ENCODE data around the gene USF3. TPM values are rescaled to one million over a fixed set of nuclear protein-coding genes. Genes with fewer than 3 reads are reported as not detected.
"Not testable (repeated sequence)": the region's sequence is repeated elsewhere in the genome, so short reads cannot be mapped to it uniquely, and the experiment has no call there.

The USF3 gene
- total and polyA plus RNA-seq, 2 of the 4 experiments (the other 2 are of a cell fraction) = 3.0 to 5.2 TPM

DNA sequence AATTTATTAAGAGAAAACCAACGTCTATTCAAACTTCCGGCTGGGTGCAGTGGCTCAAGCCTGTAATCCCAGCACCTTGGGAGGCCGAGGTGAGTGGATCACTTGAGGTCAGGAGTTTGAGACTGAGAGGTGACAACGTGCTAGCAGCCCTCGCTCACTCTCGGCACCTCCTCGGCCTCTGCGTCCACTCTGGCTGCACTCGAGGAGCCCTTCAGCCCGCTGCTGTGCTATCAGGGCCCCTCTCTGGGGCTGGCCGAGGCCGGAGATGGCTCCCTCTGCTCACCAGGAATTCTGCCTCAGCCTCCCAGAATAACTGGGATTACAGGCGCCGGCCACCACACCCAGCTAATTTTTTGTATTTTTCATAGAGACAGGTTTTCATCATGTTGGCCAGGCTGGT, 58.7 kb downstream of the USF3 start:
- H3K56ac ChIP-seq (ENCODE audit: extremely low read depth, insufficient read depth, low read length) = no peak overlapping the region
- no peak overlapping the region for H3K9ac ChIP-seq (ENCODE audit: low read depth, low read length)
- H4K8ac ChIP-seq (ENCODE audit: low read depth in 2 of 2, low read length in 2 of 2) = no peak overlapping the region
- no peak overlapping the region for H3K4me2 ChIP-seq (ENCODE audit: low read depth, low read length)
- H2BK20ac ChIP-seq (ENCODE audit: low read depth, low read length) = no peak overlapping the region
- in situ Hi-C loops (cut with MboI; ENCODE audit: low sequenced_read_pairs) (no loop called here), intact Hi-C loops (cut with micrococcal nuclease) (no loop called here), dilution Hi-C loops (cut with HindIII; ENCODE audit: low sequenced_read_pairs, unreplicated experiment) (no loop called here)
- no peak overlapping the region for H3K4ac ChIP-seq (ENCODE audit: low read depth, low read length)
- no peak overlapping the region for H3K14ac ChIP-seq (replicated peaks; ENCODE audit: low read depth, low read length)
- H3K79me1 ChIP-seq (ENCODE audit: low read depth in 1 of 2, low read length in 2 of 2) = no peaks in the 10 kb centered on the region
- no peak for ATAC-seq (ENCODE audit: low read depth)
- no peak overlapping the region for H4K5ac ChIP-seq (ENCODE audit: low read depth, low read length)
- no peaks in the 10 kb centered on the region for H3K9me3 ChIP-seq (ENCODE audit: control insufficient read depth, insufficient read depth, low read length)
- no peak for DNase-seq
- ChIA-PET POLR2A (ENCODE audit: unreplicated experiment) (no interaction called here), CTCF (no interaction called here)
- H3K23ac ChIP-seq (ENCODE audit: low read depth, low read length) = no peak overlapping the region
- no peak overlapping the region for H2AK5ac ChIP-seq (ENCODE audit: low read depth, low read length)
- no peaks in the 10 kb centered on the region for H3K4me1 ChIP-seq (ENCODE audit: control insufficient read depth, insufficient read depth, low read length)
- no peaks in the 10 kb centered on the region for H3K27me3 ChIP-seq (ENCODE audit: control insufficient read depth, insufficient read depth, low read length)
- no peaks in the 10 kb centered on the region for H3K36me3 ChIP-seq (ENCODE audit: control insufficient read depth, insufficient read depth, low read length)
- H3K9me1 ChIP-seq (ENCODE audit: insufficient read depth, low read length) = no peaks in the 10 kb centered on the region
- WGBS, 2 experiments (ENCODE audit: extremely low coverage in 2 of 2, insufficient read length in 1 of 2) = no CpG with 5 or more reads among the region's 14 CpGs
- H3K27ac ChIP-seq (ENCODE audit: insufficient read depth, low read length) = no peak overlapping the region
- TF ChIP-seq RFX5 (IDR thresholded peaks at IDR 0.05; ENCODE audit: low read depth, low read length) = no peak
- no peak overlapping the region for H2BK15ac ChIP-seq (ENCODE audit: low read depth, low read length)
- BruUV-seq (replicated peaks) = no TSS peak
- no peak overlapping the region for H2AK9ac ChIP-seq (replicated peaks; ENCODE audit: low read depth, low read length, poor library complexity)
- no peaks in the 10 kb centered on the region for H4K20me1 ChIP-seq (ENCODE audit: insufficient read depth, low read length)
- H2BK120ac ChIP-seq (ENCODE audit: low read depth, low read length) = no peak overlapping the region
- no peak overlapping the region for H2BK5ac ChIP-seq (ENCODE audit: low read depth, low read length, poor library complexity, severe bottlenecking)
- no peak overlapping the region for H3K4me3 ChIP-seq (ENCODE audit: insufficient read depth, low read depth, low read length)
- no peak overlapping the region for H3K18ac ChIP-seq (ENCODE audit: low read depth, low read length)
- H4K91ac ChIP-seq (ENCODE audit: insufficient read depth, low read depth, low read length) = no peak overlapping the region
- no peak overlapping the region for H2AFZ ChIP-seq (replicated peaks; ENCODE audit: low read length, poor library complexity)

DNA sequence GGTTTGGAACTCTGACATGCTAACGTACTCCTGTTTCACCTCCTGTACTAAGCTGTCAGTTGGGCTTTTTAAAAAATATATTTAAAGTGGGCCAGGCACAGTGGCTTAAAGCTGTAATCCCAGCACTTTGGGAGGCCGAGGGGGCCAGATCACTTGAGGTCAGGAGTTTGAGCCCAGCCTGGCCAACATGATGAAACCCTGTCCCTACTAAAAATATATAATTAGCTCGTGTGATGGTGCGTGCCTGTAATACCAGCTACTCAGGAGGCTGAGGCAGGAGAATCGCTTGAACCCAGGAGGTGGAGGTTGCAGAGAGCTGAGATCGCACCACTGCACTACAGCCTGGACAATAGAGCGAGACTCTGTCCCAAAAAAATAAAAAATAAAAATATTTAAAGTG, 60.4 kb downstream of the USF3 start:
- H3K9ac ChIP-seq (ENCODE audit: low read depth, low read length); H3K18ac ChIP-seq (ENCODE audit: low read depth, low read length); BruUV-seq (replicated peaks); ATAC-seq (ENCODE audit: low read depth); H3K27me3 ChIP-seq (ENCODE audit: control insufficient read depth, insufficient read depth, low read length); dilution Hi-C loops (cut with HindIII; ENCODE audit: low sequenced_read_pairs, unreplicated experiment); H4K20me1 ChIP-seq (ENCODE audit: insufficient read depth, low read length); intact Hi-C loops (cut with micrococcal nuclease); H2BK20ac ChIP-seq (ENCODE audit: low read depth, low read length); DNase-seq; H3K4me1 ChIP-seq (ENCODE audit: control insufficient read depth, insufficient read depth, low read length); H3K4me2 ChIP-seq (ENCODE audit: low read depth, low read length); H2BK5ac ChIP-seq (ENCODE audit: low read depth, low read length, poor library complexity, severe bottlenecking); H2AK5ac ChIP-seq (ENCODE audit: low read depth, low read length); H2BK15ac ChIP-seq (ENCODE audit: low read depth, low read length); H3K27ac ChIP-seq (ENCODE audit: insufficient read depth, low read length); H3K4me3 ChIP-seq (ENCODE audit: insufficient read depth, low read depth, low read length); H3K9me3 ChIP-seq (ENCODE audit: control insufficient read depth, insufficient read depth, low read length); H3K14ac ChIP-seq (replicated peaks; ENCODE audit: low read depth, low read length); H3K9me1 ChIP-seq (ENCODE audit: insufficient read depth, low read length); POLR2A ChIA-PET (ENCODE audit: unreplicated experiment); H2AFZ ChIP-seq (replicated peaks; ENCODE audit: low read length, poor library complexity); H2BK120ac ChIP-seq (ENCODE audit: low read depth, low read length); H4K8ac ChIP-seq (ENCODE audit: low read depth in 2 of 2, low read length in 2 of 2); H3K56ac ChIP-seq (ENCODE audit: extremely low read depth, insufficient read depth, low read length); H3K23ac ChIP-seq (ENCODE audit: low read depth, low read length); H4K5ac ChIP-seq (ENCODE audit: low read depth, low read length); H3K79me1 ChIP-seq (ENCODE audit: low read depth in 1 of 2, low read length in 2 of 2); H3K36me3 ChIP-seq (ENCODE audit: control insufficient read depth, insufficient read depth, low read length); H4K91ac ChIP-seq (ENCODE audit: insufficient read depth, low read depth, low read length); in situ Hi-C loops (cut with MboI; ENCODE audit: low sequenced_read_pairs); H2AK9ac ChIP-seq (replicated peaks; ENCODE audit: low read depth, low read length, poor library complexity); H3K4ac ChIP-seq (ENCODE audit: low read depth, low read length): not testable (repeated sequence)
- CTCF ChIA-PET = interaction anchor here (0.7 kb wide), 1 partner anchor 12 kb away, joined by 3 read pairs; no protein-coding TSS in a partner anchor
- WGBS, 2 experiments (ENCODE audit: extremely low coverage in 2 of 2, insufficient read length in 1 of 2) = 92% methylated on average over 2 of the region's 7 CpGs; no CpG with 5 or more reads in 1 of the 2 experiments
